Measurements from ENCODE around the gene MPZL2. TPM values are rescaled to one million over a fixed set of nuclear protein-coding genes. Genes with fewer than 3 reads are reported as not detected.

MPZL2 gene
- total RNA-seq, 1 donor from 2014 or later, result 53.0 TPM

DNA sequence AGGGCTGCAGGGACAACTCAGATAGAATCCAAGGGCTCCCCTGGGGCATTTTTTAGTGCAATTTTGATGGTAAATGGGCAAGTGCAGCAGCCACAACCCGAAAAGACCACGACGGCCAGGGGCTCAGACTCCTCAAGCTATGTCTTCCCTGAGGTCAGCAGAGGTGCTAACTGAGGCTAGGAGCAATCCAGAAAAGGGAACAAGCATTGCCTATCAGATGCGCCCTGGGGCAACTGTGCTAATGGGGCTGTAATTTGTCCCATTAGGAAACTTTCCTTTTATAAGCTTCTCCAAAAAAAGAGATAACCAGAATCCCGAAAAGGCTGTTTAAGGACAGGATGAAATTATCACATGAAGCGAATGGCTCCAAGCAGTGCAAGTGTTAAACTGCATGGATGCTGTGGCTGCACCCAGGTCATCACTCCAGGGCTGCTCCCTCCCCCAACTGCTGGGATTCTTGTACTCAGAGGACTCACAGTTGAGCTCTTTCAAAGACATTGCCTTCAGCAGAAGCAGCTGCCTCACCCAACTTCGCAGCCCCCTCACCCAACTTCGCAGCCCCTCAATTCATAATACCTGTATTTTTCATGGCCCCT, 37.6 kb upstream of the MPZL2 start:
- H3K4me3 ChIP-seq, result no peak overlapping the region
- DNase-seq (ENCODE audit: low spot score in 2 of 2), result no peak
- H3K36me3 ChIP-seq, result no peaks in the 10 kb centered on the region
- intact Hi-C loops (cut with DNase I), result no loop called here
- H3K4me1 ChIP-seq, result no peaks in the 10 kb centered on the region
- no peak for TF ChIP-seq CTCF (IDR thresholded peaks at IDR 0.05)
- H3K27ac ChIP-seq, result no peak overlapping the region
- no peaks in the 10 kb centered on the region for H3K9me3 ChIP-seq
- H3K27me3 ChIP-seq, result no peaks in the 10 kb centered on the region

GRCh38 chr11:118295815-118296454, 31.8 kb upstream of the MPZL2 start:
- no peaks in the 10 kb centered on the region for H3K9me3 ChIP-seq
- TF ChIP-seq CTCF (IDR thresholded peaks at IDR 0.05), result peak in 1 of 3 experiments; percentile 25
- no peak overlapping the region for H3K27ac ChIP-seq
- DNase-seq (ENCODE audit: low spot score in 2 of 2), result no peak
- intact Hi-C loops (cut with DNase I), result no loop called here
- no peaks in the 10 kb centered on the region for H3K4me1 ChIP-seq
- no peaks in the 10 kb centered on the region for H3K36me3 ChIP-seq
- H3K27me3 ChIP-seq, result no peaks in the 10 kb centered on the region
- no peak overlapping the region for H3K4me3 ChIP-seq

DNA sequence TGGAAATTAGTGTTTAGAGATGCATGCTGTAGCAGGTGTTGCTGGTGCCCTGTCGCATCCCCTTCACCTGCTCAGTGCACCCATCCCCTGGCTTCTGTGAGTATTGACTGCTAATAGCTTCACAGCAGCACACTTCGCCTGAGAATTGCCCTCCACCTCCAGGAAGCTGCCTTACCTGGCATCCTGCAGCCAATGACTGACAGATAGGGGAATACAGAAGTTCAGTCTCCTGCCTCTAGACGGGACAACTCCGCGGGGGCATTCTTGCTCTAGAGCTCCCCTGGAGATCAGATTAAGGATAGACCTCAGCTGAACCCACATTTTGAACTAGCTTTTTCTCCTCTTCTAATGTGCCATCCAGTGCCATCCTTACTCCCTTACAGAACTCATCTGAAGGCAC, 31.1 kb upstream of the MPZL2 start:
- Histone ChIP-seq H3K4me3 (no peak overlapping the region), H3K4me1 (no peaks in the 10 kb centered on the region), H3K27ac (no peak overlapping the region), H3K27me3 (no peaks in the 10 kb centered on the region), H3K36me3 (no peaks in the 10 kb centered on the region), H3K9me3 (no peaks in the 10 kb centered on the region)
- DNase-seq (ENCODE audit: low spot score in 2 of 2), result no peak
- TF ChIP-seq CTCF (IDR thresholded peaks at IDR 0.05), result no peak
- intact Hi-C loops (cut with DNase I), result no loop called here

DNA sequence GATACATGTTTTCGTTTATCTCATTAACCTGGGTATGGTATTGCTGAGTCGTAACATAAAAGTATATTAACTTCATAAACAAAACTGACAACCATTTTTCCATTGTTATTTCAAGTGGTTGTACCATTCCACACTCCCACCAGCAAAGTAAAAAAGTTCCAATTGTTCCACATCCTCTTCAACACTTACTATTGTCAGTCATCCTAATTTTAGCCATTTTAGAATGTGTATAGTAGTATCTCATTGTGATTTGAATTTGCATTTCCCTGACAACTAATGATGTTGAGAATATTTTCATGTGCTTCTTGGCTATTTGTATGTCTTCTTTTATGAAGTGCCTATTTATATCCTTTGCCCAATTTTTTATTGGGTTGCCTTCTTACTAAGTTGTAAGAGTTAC, 30.0 kb upstream of the MPZL2 start:
- no peak overlapping the region for H3K4me3 ChIP-seq
- no peak for TF ChIP-seq CTCF (IDR thresholded peaks at IDR 0.05)
- intact Hi-C loops (cut with DNase I), result no loop called here

GRCh38 chr11:118291477-118292135, 27.5 kb upstream of the MPZL2 start:
- no peaks in the 10 kb centered on the region for H3K9me3 ChIP-seq
- no peak for DNase-seq (ENCODE audit: low spot score in 2 of 2)
- H3K27me3 ChIP-seq, result no peaks in the 10 kb centered on the region
- H3K4me3 ChIP-seq, result no peak overlapping the region
- no peak overlapping the region for H3K27ac ChIP-seq
- H3K4me1 ChIP-seq, result no peaks in the 10 kb centered on the region
- no peak for TF ChIP-seq CTCF (IDR thresholded peaks at IDR 0.05)
- intact Hi-C loops (cut with DNase I), result no loop called here
- no peaks in the 10 kb centered on the region for H3K36me3 ChIP-seq

More for the DNA sequence above, 30.0 kb upstream of the MPZL2 start:
- H3K9me3 ChIP-seq, result no peaks in the 10 kb centered on the region
- DNase-seq (ENCODE audit: low spot score in 2 of 2), result no peak
- H3K27me3 ChIP-seq, result no peaks in the 10 kb centered on the region
- H3K36me3 ChIP-seq, result no peaks in the 10 kb centered on the region
- no peak overlapping the region for H3K27ac ChIP-seq
- H3K4me1 ChIP-seq, result no peaks in the 10 kb centered on the region
